Measurements from ENCODE around the gene PDE6A. TPM values are rescaled to one million over a fixed set of nuclear protein-coding genes. Genes with fewer than 3 reads are reported as not detected.

Gene PDE6A
- total and polyA plus RNA-seq, 9 of the 15 experiments (the other 6 are each of a cell fraction or from before 2014, with no cell fraction given), result 0.01 to 0.04 (median 0.01) TPM; not detected in 6

GRCh38 chr5:149834246-149834855, 110.2 kb downstream of the PDE6A start:
- Histone ChIP-seq H3K9ac (ENCODE audit: insufficient read depth in 1 of 2, low read depth in 2 of 2, low read length in 2 of 2) (no peak overlapping the region), H3K9me3 (replicated peaks; ENCODE audit: control insufficient read depth, insufficient read depth, low read depth, low read length) (no peaks in the 10 kb centered on the region), H3K27ac (ENCODE audit: extremely low read depth, low read depth, low read length) (no peak overlapping the region), H3K27me3 (ENCODE audit: control insufficient read depth in 2 of 2, insufficient read depth in 2 of 2, low read length in 2 of 2) (no peaks in the 10 kb centered on the region), H3K4me2 (ENCODE audit: insufficient read depth, low read length) (no peak overlapping the region), H3K4me1 (replicated peaks in 1 of 2; ENCODE audit: control insufficient read depth in 2 of 2, insufficient read depth in 2 of 2, low read length in 2 of 2) (peaks cover 0 to 2% of the 10 kb centered on the region in 2 experiments; a peak in 1 of 5 replicates), H3K79me2 (ENCODE audit: control insufficient read depth, insufficient read depth, low read length) (no peaks in the 10 kb centered on the region), H3K4me3 (no peak overlapping the region), H3K9me1 (ENCODE audit: control insufficient read depth, insufficient read depth, low read length) (no peaks in the 10 kb centered on the region), H2AFZ (ENCODE audit: low read depth, low read length) (no peak overlapping the region), H3K36me3 (ENCODE audit: control insufficient read depth, insufficient read depth, low read length) (peaks cover 89% of the 10 kb centered on the region), H4K20me1 (replicated peaks; ENCODE audit: control insufficient read depth, insufficient read depth, low read length) (peaks cover 6% of the 10 kb centered on the region; the same call in 1 of the 2 replicates)
- 44% methylated on average over 5 of the region's 5 CpGs for WGBS (ENCODE audit: insufficient coverage, low coverage, missing lambda C conversion rate)
- in situ Hi-C loops (cut with MboI), result no loop called here
- ChIA-PET POLR2A (interaction anchor here (0.8 to 1.1 kb wide), 5 partner anchors 14 to 202 kb away, joined by 3 to 6 read pairs (median 3); partner anchors contain the start of gene SLC26A2), CTCF (ENCODE audit: low intra/inter-chr PET ratio) (interaction anchor here (0.7 to 6.6 kb wide), 7 partner anchors 125 to 384 kb away, joined by 3 to 102 read pairs (median 4); no protein-coding TSS in a partner anchor)
- intact Hi-C loops (cut with micrococcal nuclease), result loop anchor here (10.0 kb wide), 1 partner anchor 290 kb away; no protein-coding TSS in a partner anchor
- no TSS peak for BruUV-seq (replicated peaks)
- DNase-seq (ENCODE audit: extremely low read depth in 1 of 4, low spot score in 3 of 4) (peak; percentile 50 to 81 (median 58)), ATAC-seq (peak; percentile 78), FAIRE-seq (peak; percentile 97)
- TF ChIP-seq POLR3A (IDR thresholded peaks at IDR 0.05; ENCODE audit: borderline replicate concordance, extremely low read depth, insufficient read depth, insufficient read length) (no peak), CTCFL (IDR thresholded peaks at IDR 0.05; ENCODE audit: borderline replicate concordance, insufficient read depth, low read depth, low read length, poor library complexity, severe bottlenecking) (peak; percentile 9), PTRF (tag; IDR thresholded peaks at IDR 0.05) (no peak), HMG20A (CRISPR knock-in tag; conservative IDR thresholded peaks at IDR 0.05) (no peak), ZHX1 (conservative IDR thresholded peaks at IDR 0.05; ENCODE audit: low read length) (no peak), ZNF174 (CRISPR knock-in tag; IDR thresholded peaks at IDR 0.05) (no peak), REST (IDR thresholded peaks at IDR 0.05; ENCODE audit: borderline replicate concordance) (peak; percentile 70; the same call in 1 of the 2 replicates), REST (CRISPR knock-in tag; IDR thresholded peaks at IDR 0.05; ENCODE audit: low read depth) (no peak)
